WERI-Rb-1 (cell line): Measurements from ENCODE around the gene COL4A1.

Experiments
- DNase-seq: peaks from one replicate; pipeline ENCODE4 v3.0.0-alpha.2; 2020
- H3K27ac ChIP-seq: fragments of 250-450 bp; sonication (Bioruptor Pico); 2 replicates; pipeline ENCODE4 v1.5.1; 2020; ENCODE audit warnings: mild to moderate bottlenecking, moderate library complexity
- H3K27me3 ChIP-seq: fragments of 250-450 bp; sonication (Bioruptor Pico); 2 replicates; pipeline ENCODE4 v1.5.1; 2021; ENCODE audit warnings: mild to moderate bottlenecking, low read depth, moderate library complexity; ENCODE audit not compliant: insufficient read depth, severe bottlenecking
- H3K36me3 ChIP-seq: fragments of 250-450 bp; sonication (Bioruptor Pico); 2 replicates; pipeline ENCODE4 v1.5.1; 2020; ENCODE audit warnings: mild to moderate bottlenecking, moderate library complexity
- H3K4me3 ChIP-seq: 2 replicates; pipeline ENCODE4 v1.5.1; 2011; ENCODE audit warnings: low read depth, mild to moderate bottlenecking, control low read depth, low read length
- H3K9me3 ChIP-seq: fragments of 250-450 bp; sonication (Bioruptor Pico); 2 replicates; pipeline ENCODE4 v1.5.1; 2021; ENCODE audit warnings: mild to moderate bottlenecking, moderate library complexity; ENCODE audit not compliant: severe bottlenecking
- TF ChIP-seq, protein P1 (sequence below): IDR thresholded peaks from 2 replicates; pipeline ENCODE4 v1.5.1; 2011; ENCODE audit warnings: low read depth, mild to moderate bottlenecking, control low read depth, inconsistent platforms, low read length

The COL4A1 gene

DNA sequence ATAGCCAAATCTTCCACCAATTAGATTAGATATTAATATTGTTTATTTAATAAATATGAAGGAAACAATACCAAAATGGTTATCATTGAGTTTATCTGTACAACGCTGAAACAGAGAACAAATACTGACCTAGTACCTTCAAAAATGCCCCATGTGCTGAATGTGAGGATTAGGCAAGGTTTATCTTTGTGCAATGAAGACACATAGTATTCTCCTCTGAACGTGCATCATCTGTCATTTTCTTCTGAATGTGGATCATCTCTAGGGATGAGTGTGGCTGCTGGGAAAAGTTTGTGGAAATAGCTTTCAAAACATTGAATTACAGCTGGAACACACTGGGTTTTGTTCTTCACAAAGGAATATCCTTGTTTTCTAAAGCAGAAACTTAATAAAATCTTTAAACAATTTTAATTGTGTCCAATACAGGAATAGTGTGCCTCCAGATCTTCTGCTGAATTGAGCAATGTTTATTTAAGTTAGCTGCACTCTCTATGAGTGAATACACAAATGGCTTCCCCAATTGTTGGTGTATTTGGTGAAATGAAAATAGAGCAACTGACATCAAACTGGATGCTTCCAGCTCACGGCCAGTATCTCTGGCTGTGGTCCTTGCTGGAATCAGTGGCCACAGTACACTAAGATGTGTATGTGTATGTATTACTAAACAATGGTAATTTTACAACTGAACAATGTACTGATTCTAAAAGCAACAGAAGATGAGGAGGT lies 6.7 kb downstream of the COL4A1 start:
- H3K27me3 ChIP-seq: no peaks in the 10 kb centered on the region
- no peak for DNase-seq
- TF ChIP-seq, protein P1, sequence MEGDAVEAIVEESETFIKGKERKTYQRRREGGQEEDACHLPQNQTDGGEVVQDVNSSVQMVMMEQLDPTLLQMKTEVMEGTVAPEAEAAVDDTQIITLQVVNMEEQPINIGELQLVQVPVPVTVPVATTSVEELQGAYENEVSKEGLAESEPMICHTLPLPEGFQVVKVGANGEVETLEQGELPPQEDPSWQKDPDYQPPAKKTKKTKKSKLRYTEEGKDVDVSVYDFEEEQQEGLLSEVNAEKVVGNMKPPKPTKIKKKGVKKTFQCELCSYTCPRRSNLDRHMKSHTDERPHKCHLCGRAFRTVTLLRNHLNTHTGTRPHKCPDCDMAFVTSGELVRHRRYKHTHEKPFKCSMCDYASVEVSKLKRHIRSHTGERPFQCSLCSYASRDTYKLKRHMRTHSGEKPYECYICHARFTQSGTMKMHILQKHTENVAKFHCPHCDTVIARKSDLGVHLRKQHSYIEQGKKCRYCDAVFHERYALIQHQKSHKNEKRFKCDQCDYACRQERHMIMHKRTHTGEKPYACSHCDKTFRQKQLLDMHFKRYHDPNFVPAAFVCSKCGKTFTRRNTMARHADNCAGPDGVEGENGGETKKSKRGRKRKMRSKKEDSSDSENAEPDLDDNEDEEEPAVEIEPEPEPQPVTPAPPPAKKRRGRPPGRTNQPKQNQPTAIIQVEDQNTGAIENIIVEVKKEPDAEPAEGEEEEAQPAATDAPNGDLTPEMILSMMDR: no peak

DNA sequence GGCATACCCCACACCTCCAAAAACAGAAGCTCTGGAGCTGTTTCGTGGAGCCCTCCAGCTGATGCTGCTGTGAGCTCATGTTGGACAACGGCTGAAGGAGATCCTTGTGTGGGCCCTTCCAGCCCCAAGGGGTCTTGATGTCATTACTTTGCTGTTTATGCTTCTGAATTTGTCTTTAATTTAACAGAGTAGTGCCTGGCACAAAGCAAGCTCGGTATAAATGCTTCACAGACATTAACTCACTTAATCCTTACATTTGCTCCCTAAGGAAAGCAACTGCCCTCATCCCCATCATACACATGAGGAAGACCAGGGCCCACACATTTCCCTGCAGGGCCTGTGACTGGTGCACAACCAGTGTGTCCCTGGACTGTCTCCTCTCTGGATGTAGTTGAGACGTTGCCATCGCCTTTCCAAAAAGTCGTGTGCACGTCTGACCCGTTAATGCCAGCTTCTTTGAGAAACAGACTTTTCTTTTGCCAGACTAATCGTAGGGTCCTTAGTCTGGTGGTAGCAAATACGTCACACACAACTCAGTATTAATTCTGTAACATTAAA lies 7.6 kb downstream of the COL4A1 start:
- H3K36me3 ChIP-seq: no peaks in the 10 kb centered on the region
- no peak overlapping the region for H3K4me3 ChIP-seq
- no peaks in the 10 kb centered on the region for H3K27me3 ChIP-seq
- no peak for DNase-seq
- TF ChIP-seq, protein P1: no peak
- H3K9me3 ChIP-seq: no peaks in the 10 kb centered on the region
- no peak overlapping the region for H3K27ac ChIP-seq

More for the DNA sequence above, 6.7 kb downstream of the COL4A1 start:
- H3K27ac ChIP-seq: no peak overlapping the region
- no peaks in the 10 kb centered on the region for H3K36me3 ChIP-seq
- no peak overlapping the region for H3K4me3 ChIP-seq
- H3K9me3 ChIP-seq: no peaks in the 10 kb centered on the region

GRCh38 chr13:110298505-110299282 lies 8.3 kb downstream of the COL4A1 start:
- no peaks in the 10 kb centered on the region for H3K27me3 ChIP-seq
- DNase-seq: no peak

GRCh38 chr13:110297766-110298504 lies 9.0 kb downstream of the COL4A1 start:
- Histone ChIP-seq H3K36me3 (no peaks in the 10 kb centered on the region), H3K27ac (no peak overlapping the region), H3K27me3 (no peaks in the 10 kb centered on the region), H3K9me3 (no peaks in the 10 kb centered on the region), H3K4me3 (no peak overlapping the region)
- TF ChIP-seq, protein P1: no peak
- DNase-seq: no peak

More at GRCh38 chr13:110298505-110299282, 8.3 kb downstream of the COL4A1 start:
- Histone ChIP-seq H3K36me3 (no peaks in the 10 kb centered on the region), H3K9me3 (no peaks in the 10 kb centered on the region), H3K4me3 (no peak overlapping the region), H3K27ac (no peak overlapping the region)
- TF ChIP-seq, protein P1: no peak

GRCh38 chr13:110297011-110297410 lies 9.9 kb downstream of the COL4A1 start:
- TF ChIP-seq, protein P1: no peak
- no peak overlapping the region for H3K27ac ChIP-seq
- DNase-seq: no peak
- no peak overlapping the region for H3K4me3 ChIP-seq
- H3K36me3 ChIP-seq: no peaks in the 10 kb centered on the region
- H3K27me3 ChIP-seq: no peaks in the 10 kb centered on the region
- H3K9me3 ChIP-seq: no peaks in the 10 kb centered on the region
